Activated gamma-delta T cell (primary cell): ENCODE results near the gene AFAP1.

Experiments used
- DNase-seq: peaks from one replicate; lab custom pipeline; 2025; lab: John Stamatoyannopoulos, UW
- total RNA-seq, 2 donors: gene quantifications; one replicate each; lab custom pipeline; 2026; lab: John Stamatoyannopoulos, UW

Gene AFAP1, protein sequence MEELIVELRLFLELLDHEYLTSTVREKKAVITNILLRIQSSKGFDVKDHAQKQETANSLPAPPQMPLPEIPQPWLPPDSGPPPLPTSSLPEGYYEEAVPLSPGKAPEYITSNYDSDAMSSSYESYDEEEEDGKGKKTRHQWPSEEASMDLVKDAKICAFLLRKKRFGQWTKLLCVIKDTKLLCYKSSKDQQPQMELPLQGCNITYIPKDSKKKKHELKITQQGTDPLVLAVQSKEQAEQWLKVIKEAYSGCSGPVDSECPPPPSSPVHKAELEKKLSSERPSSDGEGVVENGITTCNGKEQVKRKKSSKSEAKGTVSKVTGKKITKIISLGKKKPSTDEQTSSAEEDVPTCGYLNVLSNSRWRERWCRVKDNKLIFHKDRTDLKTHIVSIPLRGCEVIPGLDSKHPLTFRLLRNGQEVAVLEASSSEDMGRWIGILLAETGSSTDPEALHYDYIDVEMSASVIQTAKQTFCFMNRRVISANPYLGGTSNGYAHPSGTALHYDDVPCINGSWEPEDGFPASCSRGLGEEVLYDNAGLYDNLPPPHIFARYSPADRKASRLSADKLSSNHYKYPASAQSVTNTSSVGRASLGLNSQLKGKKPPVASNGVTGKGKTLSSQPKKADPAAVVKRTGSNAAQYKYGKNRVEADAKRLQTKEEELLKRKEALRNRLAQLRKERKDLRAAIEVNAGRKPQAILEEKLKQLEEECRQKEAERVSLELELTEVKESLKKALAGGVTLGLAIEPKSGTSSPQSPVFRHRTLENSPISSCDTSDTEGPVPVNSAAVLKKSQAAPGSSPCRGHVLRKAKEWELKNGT
- total RNA-seq, result 36.0 to 78.5 reads per million in 2 donors

DNA sequence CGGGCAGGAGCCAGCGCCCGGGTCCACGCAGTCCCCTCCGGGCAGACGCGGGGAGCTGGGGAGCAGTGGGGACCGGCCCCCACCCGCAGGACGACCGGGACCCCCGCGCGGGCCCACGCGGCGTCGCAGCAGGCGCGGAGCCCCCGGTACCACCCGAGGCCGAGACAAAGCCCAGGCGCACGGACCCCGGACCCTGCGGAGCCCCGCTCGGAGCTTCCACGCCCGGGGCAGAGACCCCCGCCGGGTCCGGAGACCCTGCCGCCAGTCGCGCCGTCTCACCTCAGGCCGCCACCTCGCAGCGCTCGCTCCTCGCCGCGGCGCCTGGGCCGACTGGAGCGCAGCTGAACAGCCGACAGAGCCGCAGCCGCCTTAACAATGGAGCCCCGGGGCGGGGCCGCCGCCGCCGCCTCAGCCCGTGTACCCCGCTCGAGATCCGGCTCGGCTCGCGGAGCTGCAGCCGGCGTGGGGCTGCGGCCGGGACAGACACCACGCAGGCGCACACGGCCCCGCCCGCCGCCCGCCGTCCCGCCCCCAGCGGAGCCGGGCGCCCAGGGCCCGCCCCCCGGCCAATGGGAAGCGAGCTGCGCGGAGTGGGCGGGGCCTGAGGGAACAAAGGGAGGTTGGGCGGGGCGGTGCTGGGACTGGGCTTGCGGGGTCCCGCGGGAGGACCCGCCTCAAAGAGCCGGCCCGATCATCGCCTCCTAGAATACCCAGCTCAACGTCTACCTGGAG is at the start of gene AFAP1:
TSS of gene AFAP1 (minus strand) at position 485 of the 732 bp plus-strand sequence. CDS start 67,783 bp downstream, outside the sequence.
- DNase-seq, result peak; percentile 82

DNA sequence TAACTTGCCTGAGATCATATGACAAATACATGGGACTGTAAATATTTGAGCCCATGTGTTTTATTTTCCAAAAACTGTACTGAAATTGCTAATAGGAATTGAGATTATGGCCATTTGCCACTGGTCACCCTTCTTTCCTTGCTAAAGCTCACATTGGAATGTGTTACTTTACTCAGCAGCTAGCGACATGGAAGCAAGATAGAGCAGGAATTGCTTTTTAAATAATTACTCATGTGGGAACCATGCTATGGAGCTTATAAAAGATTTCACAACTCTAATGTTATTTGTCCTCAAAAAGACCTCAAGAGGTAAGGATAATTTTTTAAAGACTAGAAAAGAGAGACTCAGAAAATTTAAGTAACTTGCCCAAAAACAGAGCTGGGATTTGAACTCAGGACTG is 48.8 kb upstream of the AFAP1 start:
- DNase-seq, result no peak

DNA sequence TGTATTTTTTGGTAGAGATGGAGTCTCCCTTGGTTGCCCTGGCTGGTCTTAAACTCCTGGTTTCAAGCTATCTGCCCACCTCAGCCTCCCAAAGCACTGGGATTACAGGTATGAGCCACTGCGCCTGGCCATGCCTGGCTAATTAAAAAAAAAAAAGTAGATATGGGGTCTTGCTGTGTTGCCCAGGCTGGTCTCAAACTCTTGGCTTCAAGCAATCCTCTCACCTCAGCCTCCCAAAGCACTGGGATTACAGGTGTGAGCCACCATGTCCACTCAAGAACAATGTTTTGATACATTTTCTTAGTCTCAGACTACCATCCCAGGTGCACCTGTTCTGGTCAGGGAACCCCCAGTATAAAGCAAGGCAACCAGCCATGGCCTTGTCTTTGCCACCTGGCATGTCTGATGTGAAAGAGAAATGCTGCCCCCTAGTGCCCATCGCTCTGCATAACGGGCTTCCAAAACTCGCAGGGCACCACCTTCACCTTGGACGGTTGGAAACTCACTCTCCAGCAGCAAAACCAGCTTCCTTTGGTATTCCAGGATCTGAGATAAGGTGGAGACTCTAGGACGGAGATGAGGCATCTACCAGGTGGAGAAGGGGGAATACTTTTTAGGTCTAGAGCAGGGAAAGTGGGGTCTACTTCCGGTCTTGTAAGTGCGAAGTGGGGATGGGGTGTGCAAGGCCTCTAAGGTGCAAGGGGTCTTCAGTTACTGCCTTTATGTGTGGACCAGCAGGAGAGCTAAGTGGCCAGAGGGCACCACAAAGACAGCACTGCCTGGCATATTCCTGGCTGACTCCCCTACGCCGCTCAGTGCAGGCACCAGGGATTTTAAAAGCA is 47.7 kb upstream of the AFAP1 start:
- DNase-seq, result no peak

DNA sequence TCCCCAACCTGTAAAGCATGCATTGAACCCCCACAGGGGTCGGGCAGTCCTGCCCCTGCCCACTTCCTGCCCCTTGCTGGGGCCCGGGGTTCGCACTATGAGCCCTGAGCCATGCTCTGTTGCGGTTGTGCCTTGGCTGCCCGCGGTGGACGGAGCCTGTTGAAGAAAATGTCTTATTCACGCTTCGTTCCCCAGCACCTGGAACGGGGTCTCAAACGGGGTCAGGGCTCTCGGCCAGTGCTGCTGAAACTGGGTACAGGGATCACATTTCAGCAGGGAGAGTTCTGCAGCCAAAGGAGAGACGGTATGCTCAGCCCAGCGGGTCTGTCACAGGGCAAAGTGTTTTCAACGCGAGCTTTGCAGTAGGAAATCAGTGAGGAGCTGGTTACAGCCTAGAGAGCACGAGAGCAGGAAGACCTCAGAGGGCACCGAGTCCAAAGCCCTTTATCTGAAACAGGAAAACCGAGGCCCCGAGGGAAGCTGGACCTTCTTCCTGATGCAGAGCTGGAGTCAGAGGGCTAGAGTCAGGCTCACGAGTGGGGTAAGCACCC is 46.3 kb upstream of the AFAP1 start:
- no peak for DNase-seq

DNA sequence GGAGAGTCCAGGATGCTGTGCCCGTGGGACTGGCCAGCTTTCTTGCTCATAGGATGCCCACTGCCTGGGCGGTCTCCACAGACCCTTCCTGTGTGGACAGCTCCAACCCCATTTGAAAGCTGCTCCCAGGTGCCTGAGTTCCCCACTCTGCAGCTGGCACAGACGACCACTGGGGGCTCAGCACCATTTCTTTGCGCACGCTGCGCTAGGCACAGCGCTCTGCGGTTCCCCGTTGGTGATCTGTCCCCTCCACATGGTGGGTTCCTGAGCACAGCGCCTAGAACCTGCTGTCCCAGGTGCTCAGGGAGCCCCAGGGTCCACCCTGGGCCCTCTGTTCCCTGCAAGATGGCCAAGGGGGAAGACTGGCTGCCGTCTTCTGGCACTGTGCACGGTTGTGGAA is 45.4 kb upstream of the AFAP1 start:
- DNase-seq, result no peak

DNA sequence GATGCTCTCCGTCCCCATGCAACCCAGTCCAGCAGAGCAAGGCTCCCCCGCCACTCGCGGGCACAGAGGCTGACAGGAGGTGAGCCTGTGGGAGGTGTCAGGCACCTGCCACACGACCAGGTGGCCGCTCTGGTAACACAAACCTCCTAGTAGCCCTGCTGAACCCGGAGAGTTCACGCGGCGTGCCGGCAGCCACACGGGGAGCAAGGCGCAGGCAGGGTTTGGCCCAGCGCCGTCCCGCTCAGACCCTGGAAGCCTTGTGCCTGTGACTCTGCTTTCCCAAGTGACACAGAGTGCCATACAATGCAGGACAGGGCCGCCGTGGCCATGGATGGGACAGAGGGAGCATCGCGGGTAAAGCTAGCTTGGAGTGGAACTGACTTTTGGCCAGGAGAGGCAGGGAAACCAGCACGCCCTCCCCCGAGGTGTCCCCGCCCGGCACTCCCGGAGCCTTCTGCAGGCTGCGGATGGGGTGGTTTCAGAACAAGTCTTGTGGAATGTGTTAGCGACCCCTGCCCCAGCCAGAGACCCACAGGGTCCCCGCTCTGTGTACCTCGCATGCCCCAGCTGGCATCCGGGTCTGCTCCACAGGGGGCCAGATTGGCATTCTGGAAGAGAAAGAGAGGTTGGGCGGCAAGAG is 44.7 kb upstream of the AFAP1 start:
- DNase-seq, result no peak

DNA sequence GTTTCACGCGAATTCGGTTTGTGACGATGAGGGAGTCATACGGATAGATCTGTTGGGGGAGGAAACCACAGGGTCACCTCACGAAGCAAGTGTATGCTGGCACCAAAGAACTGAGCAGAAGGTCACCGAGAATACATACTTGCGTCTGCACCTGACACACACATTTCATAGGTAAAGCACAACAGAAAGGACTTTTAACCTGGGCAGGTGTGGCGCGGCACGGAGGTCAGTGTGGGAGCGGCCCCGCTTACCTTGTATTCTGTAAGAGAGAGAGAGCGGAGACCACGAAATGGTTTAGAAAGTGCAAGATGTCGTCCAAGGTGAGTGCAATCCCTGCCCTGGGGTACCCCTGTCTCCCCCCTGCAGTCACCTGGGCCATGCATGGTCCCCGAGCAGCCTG is 43.6 kb upstream of the AFAP1 start:
- no peak for DNase-seq

DNA sequence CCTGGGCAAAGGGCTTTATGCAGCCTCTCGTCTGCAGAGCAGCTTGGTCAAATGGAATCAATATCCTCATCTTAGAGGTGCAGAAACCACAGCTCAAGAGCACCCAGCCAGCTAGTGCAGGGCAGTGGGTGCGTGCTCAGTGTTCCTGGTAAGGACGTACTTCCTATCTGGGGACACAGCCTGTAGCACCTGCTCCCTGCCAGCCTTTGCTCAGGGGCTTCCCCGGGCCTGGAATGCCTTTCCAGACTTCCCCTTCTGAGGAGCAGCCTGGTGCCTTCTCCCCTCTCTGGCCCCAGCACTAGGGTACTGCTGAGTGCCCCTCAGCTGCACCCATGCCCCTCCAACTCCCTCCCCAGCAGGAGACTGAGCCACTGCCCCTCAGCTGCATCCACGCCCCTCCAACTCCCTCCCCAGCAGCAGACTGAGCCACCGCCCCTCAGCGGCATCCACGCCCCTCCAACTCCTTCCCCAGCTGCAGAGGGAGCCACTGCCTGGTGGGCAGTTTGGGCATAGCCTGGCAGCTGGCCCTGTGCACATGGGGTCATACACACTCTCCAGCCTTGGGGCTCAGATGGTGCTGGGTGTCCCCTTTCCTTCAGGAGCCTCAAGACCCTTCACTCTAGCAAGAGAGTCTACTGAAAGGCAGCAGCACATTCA is 42.2 kb upstream of the AFAP1 start:
- DNase-seq, result no peak

DNA sequence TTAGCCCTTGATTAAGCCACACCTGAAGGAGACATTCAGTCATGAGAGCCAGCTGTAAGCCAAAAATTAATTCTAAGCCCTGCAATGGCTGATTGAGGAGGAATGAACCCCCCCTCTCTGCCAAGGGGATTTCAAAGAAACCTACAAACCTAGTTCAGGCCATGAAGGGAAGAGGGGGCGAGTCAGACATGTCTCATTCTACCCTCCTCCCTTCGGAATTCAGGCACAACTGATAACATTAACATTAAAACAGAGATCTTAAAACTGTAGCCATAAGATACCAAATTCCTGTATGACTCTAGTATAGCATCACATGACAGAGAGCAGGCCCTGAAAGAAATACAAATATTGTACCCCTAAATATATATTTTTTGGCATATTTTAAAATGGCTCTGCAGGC is 40.4 kb upstream of the AFAP1 start:
- DNase-seq, result no peak

DNA sequence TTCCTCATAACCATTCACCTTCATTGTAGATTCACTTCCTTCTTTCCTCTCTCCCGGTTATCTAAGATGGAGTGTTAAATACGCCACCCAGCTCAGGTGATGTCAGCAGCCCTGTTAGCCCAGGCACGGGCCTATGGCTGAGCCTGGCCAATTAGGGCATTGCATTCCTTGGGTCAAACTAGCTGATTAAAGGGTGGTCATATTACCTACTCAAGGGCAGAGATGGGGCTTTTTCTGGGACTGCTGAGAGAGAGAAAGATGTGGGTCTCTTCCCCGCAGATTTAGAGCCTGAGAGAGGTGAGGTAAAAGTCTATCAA is 39.9 kb upstream of the AFAP1 start:
- no peak for DNase-seq

DNA sequence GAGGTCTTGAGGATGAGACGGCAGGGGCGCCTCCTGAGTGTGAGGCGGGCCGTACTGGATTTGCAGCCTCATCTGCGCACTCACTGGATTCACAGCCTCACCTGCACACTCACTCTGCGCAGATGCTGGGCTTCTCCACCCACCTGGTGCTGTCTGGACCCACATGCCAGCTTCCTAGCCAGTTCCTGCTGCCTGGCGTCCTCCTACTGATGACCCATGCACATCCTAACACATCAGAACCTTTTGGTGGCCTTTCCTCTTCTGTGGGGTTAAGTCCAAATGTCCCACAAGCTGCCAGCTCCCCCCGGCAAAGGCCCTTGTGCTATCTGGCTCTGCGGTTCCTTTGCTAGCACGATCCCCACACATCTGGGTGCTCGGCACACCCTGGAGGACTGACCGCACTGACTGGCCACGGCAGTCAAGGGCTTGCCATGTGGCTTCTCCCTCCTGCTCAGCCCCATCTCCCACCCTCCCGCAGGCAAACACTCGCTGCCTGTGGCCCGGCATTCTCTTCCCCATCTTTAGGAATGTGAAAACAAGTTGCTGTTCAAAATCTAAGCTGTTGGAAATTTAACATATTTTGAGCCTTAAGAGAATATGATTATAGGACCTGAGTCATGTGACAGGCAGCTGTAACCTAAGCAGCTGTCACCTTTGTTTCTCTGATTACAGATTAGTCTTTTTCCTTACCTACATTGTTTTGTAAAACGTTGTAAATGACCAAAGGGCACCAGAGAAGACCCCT is 39.4 kb upstream of the AFAP1 start:
- DNase-seq, result no peak

DNA sequence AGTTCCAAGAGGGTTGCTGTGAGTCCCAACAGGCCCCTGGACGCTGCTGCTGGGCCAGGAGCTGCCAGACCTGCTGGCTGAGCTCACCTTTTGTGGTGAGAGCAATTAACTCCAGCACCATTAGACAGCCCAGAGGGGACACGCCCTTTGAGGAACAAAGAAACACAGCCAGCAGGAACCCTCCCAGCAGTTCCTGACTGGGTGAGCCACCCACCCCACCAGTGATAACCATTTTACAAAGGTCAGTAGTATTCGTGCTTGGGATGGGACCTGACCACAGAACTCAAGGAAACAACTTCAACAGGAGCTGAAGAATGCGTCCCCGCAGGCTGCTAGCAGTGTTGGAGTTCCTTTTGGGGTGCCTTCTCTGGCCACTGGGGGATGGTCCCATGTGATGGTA is 38.8 kb upstream of the AFAP1 start:
- no peak for DNase-seq

DNA sequence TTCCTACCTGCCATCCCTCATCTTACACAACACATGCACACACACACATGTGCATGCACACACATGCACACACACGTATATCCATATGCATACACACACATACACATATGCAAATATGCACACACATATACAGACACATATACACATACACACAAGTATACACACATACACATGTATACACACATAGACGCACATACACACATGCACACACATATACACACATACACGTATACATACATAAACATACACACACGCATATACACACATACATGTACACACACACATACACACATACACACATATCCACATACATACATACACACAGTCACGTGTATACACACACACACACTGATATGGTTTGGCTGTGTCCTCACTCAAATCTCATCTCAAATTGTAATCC is 37.0 kb upstream of the AFAP1 start:
- no peak for DNase-seq

DNA sequence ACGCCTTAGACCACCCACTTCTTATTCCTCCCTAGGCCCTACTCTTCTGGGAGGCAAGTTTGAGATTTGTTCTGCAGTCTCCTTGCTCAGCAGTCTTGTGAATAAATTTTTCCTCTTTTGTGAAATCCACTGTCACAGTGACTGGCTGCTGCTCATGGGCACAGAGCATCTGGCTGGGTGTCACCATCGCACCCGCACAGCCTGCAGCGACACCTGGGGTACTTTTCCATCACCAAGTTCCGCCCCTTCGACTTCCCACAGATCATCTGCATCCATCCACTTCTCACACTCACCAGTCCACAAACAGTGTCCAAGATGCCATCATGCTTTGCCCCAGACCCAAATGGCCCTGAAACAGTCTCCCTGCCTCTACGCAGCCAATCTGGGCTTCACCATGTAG is 36.4 kb upstream of the AFAP1 start:
- no peak for DNase-seq

DNA sequence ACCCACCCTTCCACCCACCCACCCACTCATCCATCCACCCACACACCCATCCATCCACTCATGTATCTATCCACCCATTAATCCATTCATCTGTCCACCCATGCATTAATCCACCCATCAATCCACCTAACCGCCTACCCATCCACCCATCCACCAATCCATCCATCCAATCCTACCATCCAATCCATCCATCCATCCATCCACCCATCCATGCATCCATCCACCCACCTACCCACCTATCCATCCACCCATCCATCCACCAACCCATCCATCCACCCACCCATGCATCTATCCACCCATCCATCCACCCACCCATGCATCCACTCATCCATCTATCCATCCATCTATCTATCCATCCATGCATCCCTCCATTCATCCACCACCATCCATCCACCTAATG is 34.8 kb upstream of the AFAP1 start:
- no peak for DNase-seq

DNA sequence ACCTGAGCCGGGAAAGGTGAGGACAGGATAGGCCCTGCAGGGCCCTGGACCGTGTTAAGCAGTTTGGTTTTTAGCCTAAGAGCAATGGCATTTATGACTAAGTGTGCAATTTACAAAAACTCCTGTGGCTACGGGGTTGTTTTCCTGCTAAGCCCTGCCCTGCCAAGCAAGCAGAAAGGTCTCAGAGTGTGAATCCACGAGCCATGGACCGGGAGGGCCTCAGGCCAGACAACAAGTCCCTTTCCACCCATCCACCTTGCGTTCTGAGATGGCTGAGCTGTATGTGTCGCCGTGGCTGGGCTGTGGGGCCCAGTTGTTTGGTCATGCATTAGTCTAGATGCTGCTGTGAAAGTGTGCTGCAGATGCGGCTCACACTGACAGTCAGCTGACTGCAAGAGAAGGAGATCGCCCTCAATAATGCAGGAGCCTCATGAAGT is 33.9 kb upstream of the AFAP1 start:
- no peak for DNase-seq

DNA sequence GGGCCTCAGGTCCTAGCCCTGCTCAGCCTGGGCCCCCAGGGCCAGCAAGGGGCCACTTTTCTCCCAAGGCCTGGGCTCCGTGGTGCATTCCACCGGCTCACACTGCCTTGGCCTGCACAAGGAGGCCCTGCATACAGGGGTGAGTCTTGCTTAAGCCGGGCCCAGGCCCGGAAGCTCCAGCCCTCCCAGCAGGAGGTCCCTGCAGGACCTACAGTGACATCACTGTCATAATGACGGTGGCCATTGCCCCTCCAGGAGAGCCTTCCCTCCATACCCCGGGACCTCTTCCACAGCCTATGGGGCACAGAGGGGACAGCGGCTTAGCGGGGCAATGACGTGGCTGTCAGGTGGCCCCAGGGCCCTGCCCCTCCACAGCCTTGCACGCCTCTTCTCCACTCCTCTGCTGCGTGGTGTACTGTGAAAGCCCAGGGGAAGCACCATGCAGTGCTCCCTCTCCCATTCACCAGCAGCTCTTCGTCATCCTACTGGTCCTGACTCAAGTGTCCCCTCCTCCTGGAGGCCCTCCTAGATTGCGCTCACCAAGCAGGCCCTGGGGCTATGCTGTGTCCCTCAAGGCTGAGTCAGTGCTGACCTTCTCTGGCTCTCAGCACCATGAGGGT is 32.3 kb upstream of the AFAP1 start:
- DNase-seq, result no peak

DNA sequence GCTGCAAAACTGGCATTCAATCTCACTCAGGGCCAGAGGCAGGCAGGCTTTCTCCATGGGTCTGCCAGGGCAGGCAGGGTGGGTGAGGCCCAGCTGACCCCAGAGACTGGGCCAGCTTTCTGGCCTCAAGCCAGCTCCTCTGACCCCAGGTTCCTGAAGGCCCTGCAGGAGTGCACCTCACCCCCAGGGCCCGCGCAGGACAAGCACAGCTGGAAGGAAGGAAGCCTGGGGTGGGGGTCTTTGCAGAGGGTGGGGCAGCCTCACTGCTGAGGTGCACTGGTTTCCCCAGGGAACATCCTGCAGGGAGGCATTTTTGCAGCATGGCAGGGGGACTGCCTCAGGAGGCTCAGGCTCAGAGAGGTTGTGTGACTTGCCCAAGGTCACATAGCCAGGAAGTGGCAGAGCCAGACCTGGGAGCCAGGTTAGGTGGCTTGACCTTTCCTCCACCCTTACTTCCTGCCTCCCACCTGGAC is 31.5 kb upstream of the AFAP1 start:
- DNase-seq, result no peak

DNA sequence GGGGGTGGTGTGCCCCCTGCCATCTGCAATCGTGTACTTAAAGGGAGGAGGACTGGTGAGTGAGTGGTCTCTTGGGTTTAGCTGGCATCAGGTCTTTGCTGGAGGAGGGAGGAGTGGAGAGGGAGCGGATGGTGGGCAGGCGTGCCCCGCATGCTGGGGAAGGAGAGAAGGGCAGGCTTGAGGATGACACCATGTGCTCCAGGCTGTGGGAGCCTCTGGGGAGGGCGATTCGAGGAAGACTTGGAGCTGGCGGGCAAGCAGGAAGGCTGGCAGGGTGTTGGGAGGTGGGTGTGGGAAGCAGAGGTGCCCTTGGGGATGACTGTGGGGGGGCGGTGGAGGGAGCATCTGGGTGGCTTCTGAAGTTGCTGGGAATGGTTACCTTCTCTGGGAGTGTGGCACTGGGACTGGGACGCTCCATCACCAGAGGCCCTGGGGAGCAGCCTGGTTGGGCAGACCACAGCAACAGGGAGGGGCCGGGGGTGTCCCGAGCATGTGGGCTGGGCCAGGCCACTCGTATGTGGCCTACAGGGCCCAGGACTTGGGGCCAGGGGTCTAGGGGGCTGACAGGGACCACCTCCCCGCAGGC is 30.8 kb upstream of the AFAP1 start:
- no peak for DNase-seq
